HTERT RPE-1 (cell line): ENCODE results near the gene CRTC1.

Source experiments
- in situ Hi-C: fragments of 300-500 bp; cut with MboI; formaldehyde crosslinking; loops from 4 replicates; pipeline ENCODE4 v1.14.3; 2020; ENCODE audit warnings: low sequenced_read_pairs

Gene CRTC1

GRCh38 chr19:18683109-18683957 lies at the start of gene CRTC1:
CRTC1 (plus strand) TSS chr19:18683680; CDS start chr19:18683703, 23 bp downstream.
- in situ Hi-C loops: no loop called here

- in situ Hi-C loops: no loop called here
Observed at GRCh38 chr19:18634612-18635297, 48.7 kb upstream of the CRTC1 start.

GRCh38 chr19:18635831-18636182 lies 47.7 kb upstream of the CRTC1 start:
- in situ Hi-C loops: no loop called here

GRCh38 chr19:18636183-18636968 lies 47.1 kb upstream of the CRTC1 start:
- in situ Hi-C loops: no loop called here

- in situ Hi-C loops: no loop called here
Observed at GRCh38 chr19:18636969-18637629, 46.4 kb upstream of the CRTC1 start, which contains the start of gene KLHL26. KLHL26 (plus strand) TSS chr19:18637028; CDS start chr19:18637055, 27 bp downstream.

- in situ Hi-C loops: no loop called here
Observed at GRCh38 chr19:18637673-18638630, 45.5 kb upstream of the CRTC1 start.

GRCh38 chr19:18639706-18640243 lies 43.7 kb upstream of the CRTC1 start:
- in situ Hi-C loops: no loop called here

- in situ Hi-C loops: no loop called here
Observed at GRCh38 chr19:18644196-18645034, 39.1 kb upstream of the CRTC1 start.

GRCh38 chr19:18645035-18645511 lies 38.4 kb upstream of the CRTC1 start:
- in situ Hi-C loops: no loop called here

GRCh38 chr19:18646535-18647370 lies 36.7 kb upstream of the CRTC1 start:
- in situ Hi-C loops: no loop called here

GRCh38 chr19:18647371-18647767 lies 36.1 kb upstream of the CRTC1 start:
- in situ Hi-C loops: no loop called here

GRCh38 chr19:18647807-18648206 lies 35.7 kb upstream of the CRTC1 start:
- in situ Hi-C loops: no loop called here

- in situ Hi-C loops: no loop called here
Observed at GRCh38 chr19:18648973-18649315, 34.5 kb upstream of the CRTC1 start.

GRCh38 chr19:18649371-18650020 lies 34.0 kb upstream of the CRTC1 start:
- in situ Hi-C loops: no loop called here

- in situ Hi-C loops: no loop called here
Observed at GRCh38 chr19:18650021-18650390, 33.5 kb upstream of the CRTC1 start.

GRCh38 chr19:18650468-18651041 lies 32.9 kb upstream of the CRTC1 start:
- in situ Hi-C loops: no loop called here

- in situ Hi-C loops: no loop called here
Observed at GRCh38 chr19:18651300-18651699, 32.2 kb upstream of the CRTC1 start.
